Measurements from ENCODE around the gene FTCDNL1.

FTCDNL1 gene

GRCh38 chr2:199841409-199841808, 9.6 kb downstream of the FTCDNL1 start:
- DNase-seq, result no peak

GRCh38 chr2:199838399-199838798, 12.6 kb downstream of the FTCDNL1 start:
- DNase-seq, result no peak

DNA sequence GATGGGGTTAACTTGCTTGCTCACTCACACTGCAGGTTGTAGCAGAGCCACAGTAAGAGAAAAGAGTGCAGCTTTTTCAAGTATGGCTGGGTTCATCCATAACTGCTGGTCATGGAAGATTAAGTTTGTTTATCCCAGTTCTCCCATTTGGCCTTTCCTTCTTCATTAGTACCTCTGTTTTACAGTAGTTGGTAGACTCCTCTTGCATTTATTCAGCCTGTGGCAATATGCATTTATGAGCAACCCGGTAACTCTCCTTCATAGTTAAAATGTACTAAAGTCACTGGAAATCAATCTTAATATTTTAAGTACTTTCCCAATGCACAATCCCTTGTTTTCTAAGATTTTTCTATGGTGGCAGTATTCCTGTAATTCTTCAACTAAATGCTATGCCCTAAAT, 14.0 kb downstream of the FTCDNL1 start:
- DNase-seq, result no peak

- DNase-seq, result peak; percentile 71
Measured at GRCh38 chr2:199833525-199833924, 17.5 kb downstream of the FTCDNL1 start.

DNA sequence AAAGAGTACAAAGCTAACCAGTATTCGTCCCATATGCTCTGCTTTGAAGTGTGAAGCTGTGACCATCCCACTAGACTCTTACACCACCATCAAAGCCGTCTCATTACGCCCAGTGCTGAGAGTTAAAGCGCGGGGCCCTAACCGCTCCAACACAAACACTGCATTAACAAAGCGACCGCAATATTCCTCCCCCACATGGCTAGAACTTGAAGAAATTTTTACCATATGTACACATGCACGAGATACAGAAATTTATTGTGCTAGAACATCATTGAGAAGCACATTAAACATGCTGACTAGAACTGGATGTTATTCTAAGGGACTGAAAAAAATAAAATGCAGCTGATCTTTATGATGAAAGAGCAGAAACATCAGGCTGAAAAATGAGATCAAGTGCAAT, 20.5 kb downstream of the FTCDNL1 start:
- DNase-seq, result no peak

- no peak for DNase-seq
Measured at GRCh38 chr2:199829628-199830027, 21.4 kb downstream of the FTCDNL1 start.

GRCh38 chr2:199819746-199820145, 31.2 kb downstream of the FTCDNL1 start:
- no peak for DNase-seq

GRCh38 chr2:199818754-199819153, 32.2 kb downstream of the FTCDNL1 start:
- DNase-seq, result no peak

GRCh38 chr2:199818026-199818425, 33.0 kb downstream of the FTCDNL1 start:
- peak; percentile 43 for DNase-seq

DNA sequence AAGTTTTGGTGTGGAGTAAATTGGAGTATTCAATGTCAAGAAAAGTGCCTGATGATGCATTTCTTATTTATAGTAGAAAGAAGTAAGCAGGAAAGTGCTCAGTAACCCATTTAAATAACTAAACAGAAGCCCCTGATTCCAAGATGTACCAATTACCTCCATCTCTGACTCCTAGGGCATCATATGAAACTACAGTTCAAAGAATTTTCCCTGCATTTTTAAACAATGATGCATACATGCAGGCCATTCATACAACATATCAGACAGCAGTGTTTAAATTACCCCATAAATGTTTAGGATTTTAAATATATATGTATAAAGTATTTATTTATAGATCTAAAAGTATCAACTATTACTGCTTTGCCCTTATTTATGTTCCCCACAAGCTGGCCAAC, 36.2 kb downstream of the FTCDNL1 start:
- DNase-seq, result no peak

GRCh38 chr2:199814101-199814816, 36.7 kb downstream of the FTCDNL1 start:
- no peak for DNase-seq

DNA sequence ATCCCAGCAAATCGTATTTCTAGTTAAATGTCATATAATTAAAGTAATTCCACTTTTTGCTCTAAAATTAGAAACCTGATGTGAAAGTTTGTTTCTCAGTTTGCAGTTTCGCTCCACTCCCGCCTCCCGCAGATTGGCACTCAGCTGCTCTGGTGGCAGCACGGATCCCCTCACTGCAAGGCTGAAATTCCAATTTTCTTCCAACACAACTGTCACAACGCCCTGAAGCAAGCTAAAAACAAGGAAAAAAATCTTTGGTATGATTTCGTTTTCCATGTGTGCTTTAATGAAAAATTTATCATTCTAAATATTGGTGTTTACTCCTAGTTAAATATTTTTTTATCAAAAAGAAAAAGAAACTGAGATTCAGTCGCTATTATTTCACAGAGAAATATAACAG, 38.5 kb downstream of the FTCDNL1 start:
- no peak for DNase-seq

- DNase-seq, result no peak
Measured at GRCh38 chr2:199811346-199811745, 39.6 kb downstream of the FTCDNL1 start.

GRCh38 chr2:199810422-199811171, 40.4 kb downstream of the FTCDNL1 start:
- no peak for DNase-seq

- DNase-seq, result no peak
Measured at GRCh38 chr2:199807966-199808365, 43.0 kb downstream of the FTCDNL1 start.

- DNase-seq, result no peak
Measured at GRCh38 chr2:199806179-199806578, 44.8 kb downstream of the FTCDNL1 start.

DNA sequence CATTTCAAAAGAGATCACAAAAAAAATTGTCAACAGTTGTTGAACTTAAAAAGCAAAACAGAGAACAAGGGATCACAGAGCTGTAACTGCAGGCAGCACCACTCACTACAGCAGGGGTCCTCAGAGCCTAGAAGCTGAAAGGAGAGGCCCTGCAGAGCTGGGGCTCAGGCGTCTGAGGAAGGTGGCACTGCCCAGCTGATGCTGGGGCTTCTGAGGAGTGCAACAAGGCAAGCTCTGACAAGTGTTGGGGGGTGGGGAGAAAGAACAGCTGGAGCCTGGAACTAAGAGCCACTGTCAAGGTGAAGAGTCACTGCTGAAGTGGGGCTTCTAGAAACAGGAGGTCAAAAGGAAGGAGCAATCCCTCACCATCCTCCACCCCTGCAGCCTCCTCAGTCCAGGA, 46.2 kb downstream of the FTCDNL1 start:
- DNase-seq, result peak; percentile 77

GRCh38 chr2:199798831-199799580, 52.0 kb downstream of the FTCDNL1 start:
- DNase-seq, result no peak

DNA sequence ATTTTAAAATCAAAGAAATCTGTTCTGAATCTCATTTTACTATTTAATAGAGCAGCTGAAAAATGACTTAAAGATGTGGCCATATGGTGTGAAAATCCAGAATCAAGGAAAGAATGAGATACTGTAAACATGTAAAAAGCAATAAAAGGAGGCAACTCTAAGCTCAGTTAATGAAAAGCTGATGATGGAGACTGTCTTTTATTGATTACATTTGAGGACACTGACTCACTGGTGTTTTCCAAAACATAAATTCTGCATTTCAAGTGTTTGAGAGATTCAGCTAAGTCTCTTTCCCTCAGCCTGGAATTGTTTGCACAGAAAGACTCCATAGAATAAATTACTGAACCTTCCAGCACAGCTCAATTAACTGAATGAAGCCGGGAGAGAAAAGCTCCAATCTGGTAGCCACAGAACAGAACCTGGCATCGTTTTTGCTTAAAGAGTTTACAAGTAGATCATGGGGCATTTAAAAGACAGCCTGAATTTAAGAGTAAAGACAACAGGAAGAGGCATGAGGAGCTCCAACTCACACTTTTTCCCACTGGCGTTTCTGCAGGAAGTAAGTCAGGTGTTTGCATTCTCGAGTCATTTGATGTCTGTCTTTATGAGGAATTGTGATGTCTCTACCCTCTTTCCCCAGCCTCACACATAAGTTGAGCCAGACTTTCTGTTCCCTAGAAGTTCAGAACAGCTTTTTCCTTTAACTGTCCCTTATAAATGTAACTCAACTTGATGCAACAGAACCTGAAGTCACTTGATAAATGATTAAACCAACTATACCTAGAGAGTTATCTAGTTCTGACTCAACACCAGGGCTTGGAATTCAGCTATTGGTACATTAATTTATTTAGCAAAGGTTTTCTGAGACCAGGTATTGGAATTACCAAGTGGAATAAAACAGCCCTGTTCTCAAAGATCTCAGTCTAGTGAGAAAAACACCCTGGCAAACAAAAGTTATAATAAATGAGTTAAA, 53.3 kb downstream of the FTCDNL1 start:
- DNase-seq, result no peak

DNA sequence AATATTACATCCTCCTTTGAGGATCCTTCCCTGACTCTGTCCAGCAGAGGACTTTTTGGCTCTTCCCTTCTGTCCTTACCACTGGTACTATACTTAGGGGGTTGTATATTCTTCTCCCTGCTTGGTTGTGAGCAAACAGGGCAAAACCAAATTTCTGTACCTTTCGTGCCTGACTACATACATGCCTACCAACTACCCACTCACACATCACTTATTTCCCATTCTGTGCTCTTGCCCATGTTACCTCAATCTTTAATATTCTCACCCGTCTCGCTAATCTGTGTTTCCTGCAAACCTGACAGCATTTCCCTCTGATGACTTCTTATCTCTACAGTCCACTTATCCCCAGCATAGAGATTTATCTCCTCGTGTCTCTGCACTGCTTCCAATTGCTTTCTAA, 58.6 kb downstream of the FTCDNL1 start:
- DNase-seq, result no peak

DNA sequence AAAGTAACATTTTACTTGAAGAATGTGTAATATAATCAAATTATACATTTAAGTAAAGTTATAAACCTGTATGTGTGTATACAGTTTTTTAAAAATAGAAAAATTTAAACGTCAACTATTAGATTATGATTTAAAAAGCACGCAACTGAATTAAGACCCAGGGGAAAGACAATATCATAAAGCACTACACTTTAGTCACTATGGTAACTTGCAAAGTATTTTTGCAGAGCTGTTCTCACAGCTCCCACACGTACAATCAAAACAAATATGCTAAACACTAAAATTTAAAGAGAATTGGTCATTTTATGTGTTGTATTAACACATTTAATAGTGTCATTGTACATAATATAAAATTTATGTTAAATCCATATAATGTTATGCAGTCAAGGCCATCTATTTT, 59.7 kb downstream of the FTCDNL1 start:
- no peak for DNase-seq

DNA sequence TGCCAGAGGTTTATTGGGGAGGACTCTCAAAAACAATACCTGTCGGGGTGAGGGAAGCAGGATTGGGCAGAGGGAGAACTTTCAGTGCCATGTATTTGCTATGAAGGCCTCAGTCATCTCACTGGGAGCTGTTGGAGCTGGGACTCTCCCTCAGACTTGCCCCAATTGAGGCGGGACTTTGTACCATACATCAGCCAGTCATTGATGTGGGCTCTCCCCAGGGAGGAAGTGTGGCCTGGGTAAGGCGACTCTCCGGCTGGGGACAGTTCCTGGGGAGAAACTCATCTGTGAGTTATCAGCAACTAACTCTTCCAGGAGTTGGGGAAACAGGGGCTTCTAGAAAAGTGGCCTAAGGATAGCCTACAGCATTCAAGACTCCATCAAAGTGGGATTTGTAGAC, 66.5 kb downstream of the FTCDNL1 start:
- no peak for DNase-seq

- DNase-seq, result no peak
Measured at GRCh38 chr2:199779589-199779988, 71.4 kb downstream of the FTCDNL1 start.

Measured in NCI-H345 (cell line).